Pons (tissue), 1 donor: ENCODE measurements around the gene CD4.

Experiments used
- DNase-seq: peaks from one replicate; pipeline ENCODE4 v3.0.0-alpha.2; 2016; ENCODE audit warnings: low spot score

CD4 gene

GRCh38 chr12:6765048-6765633 is 24.2 kb upstream of the CD4 start:
- no peak for DNase-seq

DNA sequence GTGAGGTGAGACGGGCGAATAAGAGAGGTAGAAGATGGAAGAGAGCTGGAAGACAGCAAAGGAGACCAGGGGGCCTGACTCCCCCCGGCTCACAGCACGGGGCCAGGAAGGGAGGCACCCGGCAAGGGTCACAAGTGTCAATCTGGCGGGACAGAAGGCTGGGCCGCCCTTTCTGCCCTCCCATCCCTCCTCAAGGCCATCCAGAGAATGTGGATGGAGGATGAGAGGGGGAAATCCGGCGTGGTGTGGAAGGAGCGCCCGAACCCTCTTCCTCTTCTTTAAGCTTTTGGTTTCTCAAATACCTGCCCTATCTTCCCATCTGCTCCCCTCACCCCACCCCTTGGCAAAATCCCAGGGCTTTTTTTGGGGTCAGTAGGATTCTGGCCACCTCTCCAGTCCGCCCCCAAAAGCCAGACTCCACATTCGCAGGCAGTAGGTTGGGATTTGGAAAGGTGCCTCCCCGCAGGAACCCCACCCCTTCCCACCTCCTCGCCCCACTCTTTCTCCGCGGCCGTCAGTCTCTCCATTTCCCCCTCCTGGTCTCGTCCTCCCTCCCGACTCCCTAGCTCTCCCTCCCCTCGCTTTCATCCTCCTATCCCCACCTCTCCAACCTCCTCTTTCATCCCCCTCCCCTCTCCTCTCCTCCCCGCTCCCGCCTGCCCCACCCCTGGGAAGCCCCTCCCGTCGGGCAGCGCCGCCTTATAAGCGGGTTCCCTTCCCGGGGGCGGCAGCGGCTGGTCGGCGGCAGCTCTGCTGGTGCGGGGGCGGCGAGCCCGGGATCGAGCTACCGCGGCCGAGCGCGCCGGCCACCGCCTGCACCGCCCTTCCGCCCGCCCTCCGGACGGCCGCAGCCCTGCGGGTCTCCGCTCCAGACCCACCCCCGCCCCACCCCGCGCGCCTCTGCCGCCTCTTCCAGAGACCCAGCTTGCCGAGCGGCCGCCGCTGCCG is 23.4 kb upstream of the CD4 start, which contains the start of gene PTMS:
Gene PTMS, plus strand, starts transcription at position 730 of the 948 bp plus-strand sequence. CDS start 343 bp downstream, outside the sequence.
- peak; percentile 41 for DNase-seq

GRCh38 chr12:6766651-6767349 is 22.5 kb upstream of the CD4 start:
- DNase-seq, result peak; percentile 24

DNA sequence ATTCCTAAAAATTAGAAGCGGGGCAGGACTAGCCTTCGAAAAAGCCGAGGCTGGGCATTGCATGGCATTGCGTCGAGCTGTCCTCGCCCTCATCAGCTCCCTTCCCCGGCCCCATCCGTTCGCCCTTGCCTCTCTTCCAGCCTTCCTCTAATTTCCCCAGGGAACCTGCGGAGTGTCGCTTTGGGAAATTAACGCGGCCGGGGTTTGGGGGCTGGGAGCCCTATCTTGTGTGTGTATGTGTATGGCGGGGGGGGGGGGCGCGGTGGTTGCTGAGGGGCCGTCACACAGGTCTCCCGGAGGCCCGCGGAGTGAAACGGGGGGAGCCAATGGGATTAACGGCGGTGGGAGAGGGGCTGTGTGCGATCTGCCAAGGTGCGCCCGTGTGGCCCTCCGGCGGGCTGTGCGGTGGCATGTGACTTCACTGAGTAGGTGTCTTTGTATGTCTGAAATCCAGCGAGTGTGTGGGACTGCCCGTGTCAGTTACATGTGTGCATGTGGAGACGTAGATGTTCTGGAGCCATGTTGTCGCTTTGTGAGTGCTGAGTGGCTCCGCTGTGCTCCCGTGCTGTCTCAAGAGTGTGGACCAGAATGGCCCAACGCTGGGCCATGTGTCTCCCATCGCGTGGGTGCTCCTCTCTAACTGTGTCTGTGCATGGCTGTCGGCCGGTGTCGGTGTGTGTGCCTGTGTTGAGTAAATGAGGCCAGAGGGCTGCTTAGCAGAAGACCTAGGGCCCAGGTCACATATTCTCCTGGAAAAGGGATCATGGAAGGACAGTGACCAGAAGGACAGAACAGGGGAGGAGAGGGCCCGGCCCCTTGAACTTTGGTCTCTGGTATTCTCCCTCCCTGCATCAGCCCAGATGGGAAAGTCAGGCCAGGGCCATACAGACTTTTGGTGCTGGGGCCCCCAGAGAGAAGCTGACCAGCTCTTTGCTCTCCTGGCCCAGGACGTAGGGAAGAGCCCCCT is 21.7 kb upstream of the CD4 start:
- no peak for DNase-seq

- no peak for DNase-seq
Measured at GRCh38 chr12:6768437-6768914, 20.9 kb upstream of the CD4 start.

GRCh38 chr12:6768990-6769389 is 20.3 kb upstream of the CD4 start:
- DNase-seq, result no peak

- no peak for DNase-seq
Measured at GRCh38 chr12:6769666-6770065, 19.7 kb upstream of the CD4 start.

DNA sequence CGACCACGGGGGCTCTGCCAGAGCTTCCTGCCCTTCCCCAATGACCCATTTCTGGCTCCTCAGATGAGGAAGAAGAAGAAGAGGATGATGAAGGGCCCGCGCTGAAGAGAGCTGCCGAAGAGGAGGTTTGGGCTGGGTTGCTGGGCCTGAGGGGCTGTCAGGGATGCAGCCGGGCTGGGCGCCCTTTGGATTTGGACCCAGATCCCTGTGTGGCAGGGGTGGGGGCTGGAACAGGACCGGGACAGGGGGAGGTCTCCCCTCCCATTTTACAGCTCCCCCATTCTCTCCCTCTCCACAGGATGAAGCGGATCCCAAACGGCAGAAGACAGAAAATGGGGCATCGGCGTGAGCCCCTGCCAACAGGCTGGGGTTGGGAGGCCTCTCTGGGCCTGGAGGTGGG is 19.2 kb upstream of the CD4 start:
- DNase-seq, result no peak

DNA sequence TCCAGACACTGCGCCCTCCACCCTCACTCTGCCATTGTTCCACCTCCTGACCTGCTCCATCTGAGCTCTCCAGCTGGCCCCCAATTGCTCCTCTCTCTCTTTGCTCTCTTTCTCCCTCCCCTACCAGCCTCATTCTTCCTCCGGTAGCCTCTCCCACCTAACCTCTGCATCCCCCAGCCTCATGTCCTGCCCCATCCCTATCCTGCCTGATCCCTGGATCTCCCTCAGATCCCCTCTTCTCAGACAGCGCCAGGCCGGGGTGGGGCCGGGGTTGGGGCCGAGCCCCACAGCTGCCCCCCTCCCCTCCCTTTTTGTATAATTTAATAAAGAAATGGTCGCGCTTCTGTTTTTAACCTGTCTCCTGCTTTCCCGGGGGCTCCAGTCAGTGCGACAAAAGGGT is 18.7 kb upstream of the CD4 start:
- DNase-seq, result no peak

DNA sequence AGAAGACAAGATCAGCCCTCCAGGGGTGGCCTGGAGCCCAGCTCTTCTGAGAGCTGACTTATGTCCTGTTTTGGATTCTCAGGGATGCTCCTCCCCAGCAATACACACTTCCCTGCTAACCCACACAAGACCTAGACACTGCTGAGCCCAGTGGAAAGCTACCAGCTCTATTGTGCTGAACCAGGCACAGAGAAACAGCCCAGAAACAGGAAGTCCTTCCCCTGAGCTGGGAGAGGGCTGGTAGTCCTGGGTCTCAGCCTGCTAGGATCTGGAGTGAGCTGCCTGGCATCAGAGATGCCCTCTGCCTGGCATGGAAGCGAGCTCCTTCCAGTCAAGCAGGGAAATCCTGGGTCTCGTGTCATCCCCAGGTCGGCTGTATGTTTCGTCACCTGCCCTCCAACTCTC is 18.2 kb upstream of the CD4 start:
- DNase-seq, result peak; percentile 55

DNA sequence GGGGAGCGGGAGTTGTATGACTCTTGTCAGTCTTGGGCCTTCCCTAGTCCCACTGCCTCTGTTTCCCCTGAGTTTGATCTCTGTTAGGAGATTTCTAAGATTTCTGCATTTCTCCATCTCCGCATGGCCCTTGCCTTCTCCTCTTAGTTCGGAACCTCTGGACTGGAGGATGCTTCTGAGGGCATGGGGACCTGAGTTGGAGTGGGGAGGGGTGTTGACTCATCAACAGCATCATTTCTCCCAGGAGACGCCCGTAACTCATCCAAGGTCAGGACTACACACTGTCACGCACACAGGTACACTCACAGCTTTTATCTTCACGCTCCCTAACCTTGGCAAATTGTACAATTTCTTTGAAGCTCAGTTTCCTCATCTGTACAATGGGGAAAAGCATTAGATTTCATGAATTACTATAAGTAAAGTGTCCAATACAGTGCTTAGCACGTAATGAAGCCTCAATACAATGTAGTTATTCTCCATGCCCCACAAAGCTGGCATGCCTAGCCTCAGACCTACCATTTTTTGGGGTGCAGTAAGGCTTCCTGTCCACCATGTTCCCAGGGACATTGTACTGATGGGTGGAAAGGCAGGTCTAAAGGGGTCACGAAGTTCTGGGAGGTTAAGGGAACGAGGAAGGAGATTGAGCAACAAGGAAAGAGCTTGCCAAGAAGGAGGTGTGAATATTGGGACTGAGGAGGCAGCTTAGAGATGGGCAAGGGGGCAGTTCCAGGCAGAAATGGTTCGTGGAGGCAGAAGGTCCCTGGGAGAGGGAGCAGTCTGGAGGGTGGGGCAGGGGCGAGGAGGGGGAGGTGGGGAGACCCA is 17.6 kb upstream of the CD4 start:
- DNase-seq, result no peak

- no peak for DNase-seq
Measured at GRCh38 chr12:6772331-6772695, 17.0 kb upstream of the CD4 start, which contains the start of gene LAG3. TSS of gene LAG3 (plus strand) at chr12:6772520. CDS start at chr12:6772853, 333 bp downstream.

- no peak for DNase-seq
Measured at GRCh38 chr12:6772726-6773589, 16.4 kb upstream of the CD4 start.

DNA sequence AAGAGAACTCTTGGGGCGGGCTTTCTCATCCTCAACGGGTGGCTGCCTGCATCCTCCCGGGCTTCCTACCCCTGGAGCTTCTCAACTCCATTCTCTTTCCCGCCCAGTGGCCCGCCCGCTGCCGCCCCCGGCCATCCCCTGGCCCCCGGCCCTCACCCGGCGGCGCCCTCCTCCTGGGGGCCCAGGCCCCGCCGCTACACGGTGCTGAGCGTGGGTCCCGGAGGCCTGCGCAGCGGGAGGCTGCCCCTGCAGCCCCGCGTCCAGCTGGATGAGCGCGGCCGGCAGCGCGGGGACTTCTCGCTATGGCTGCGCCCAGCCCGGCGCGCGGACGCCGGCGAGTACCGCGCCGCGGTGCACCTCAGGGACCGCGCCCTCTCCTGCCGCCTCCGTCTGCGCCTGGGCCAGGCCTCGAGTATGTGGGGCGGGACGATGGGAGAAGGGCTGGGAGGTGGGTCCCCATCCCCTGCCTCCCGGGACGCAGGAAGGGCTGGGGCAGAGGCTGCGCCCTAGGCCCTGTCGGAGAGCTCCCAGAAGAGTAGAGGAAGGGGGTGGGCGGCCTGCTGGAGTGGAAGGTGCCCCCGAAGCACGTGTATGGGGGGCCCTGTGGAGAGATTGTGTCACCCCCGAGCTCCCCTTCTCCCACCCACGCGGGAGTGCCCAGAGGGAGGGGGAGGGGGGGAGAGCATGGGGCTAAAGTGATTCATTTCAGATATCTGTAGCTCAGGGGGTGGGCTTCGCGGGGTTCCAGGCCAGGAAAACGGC is 15.6 kb upstream of the CD4 start:
- no peak for DNase-seq

GRCh38 chr12:6774499-6775062 is 14.7 kb upstream of the CD4 start:
- DNase-seq, result no peak

- no peak for DNase-seq
Measured at GRCh38 chr12:6775185-6776174, 13.8 kb upstream of the CD4 start.

GRCh38 chr12:6777386-6777785 is 11.9 kb upstream of the CD4 start:
- no peak for DNase-seq
